ENCODE results near the gene ONECUT3.

ONECUT3 gene

GRCh38 chr19:1747285-1748114, 5.8 kb upstream of the ONECUT3 start:
- peak; percentile 65 for DNase-seq (ENCODE audit: low read depth)
- no peak for TF ChIP-seq CTCF (conservative IDR thresholded peaks at IDR 0.05; ENCODE audit: low read length)
- no peak overlapping the region for H3K4me3 ChIP-seq (ENCODE audit: low read length)

- DNase-seq (ENCODE audit: low read depth): no peak
- TF ChIP-seq CTCF (conservative IDR thresholded peaks at IDR 0.05; ENCODE audit: low read length): no peak
- H3K4me3 ChIP-seq (ENCODE audit: low read length): no peak overlapping the region
These were observed 5.0 kb upstream of the ONECUT3 start for GRCh38 chr19:1748115-1748872.

- no peak for TF ChIP-seq CTCF (conservative IDR thresholded peaks at IDR 0.05; ENCODE audit: low read length)
- DNase-seq (ENCODE audit: low read depth): no peak
- H3K4me3 ChIP-seq (ENCODE audit: low read length): no peak overlapping the region
These were observed 4.4 kb upstream of the ONECUT3 start for GRCh38 chr19:1748873-1749341.

DNA sequence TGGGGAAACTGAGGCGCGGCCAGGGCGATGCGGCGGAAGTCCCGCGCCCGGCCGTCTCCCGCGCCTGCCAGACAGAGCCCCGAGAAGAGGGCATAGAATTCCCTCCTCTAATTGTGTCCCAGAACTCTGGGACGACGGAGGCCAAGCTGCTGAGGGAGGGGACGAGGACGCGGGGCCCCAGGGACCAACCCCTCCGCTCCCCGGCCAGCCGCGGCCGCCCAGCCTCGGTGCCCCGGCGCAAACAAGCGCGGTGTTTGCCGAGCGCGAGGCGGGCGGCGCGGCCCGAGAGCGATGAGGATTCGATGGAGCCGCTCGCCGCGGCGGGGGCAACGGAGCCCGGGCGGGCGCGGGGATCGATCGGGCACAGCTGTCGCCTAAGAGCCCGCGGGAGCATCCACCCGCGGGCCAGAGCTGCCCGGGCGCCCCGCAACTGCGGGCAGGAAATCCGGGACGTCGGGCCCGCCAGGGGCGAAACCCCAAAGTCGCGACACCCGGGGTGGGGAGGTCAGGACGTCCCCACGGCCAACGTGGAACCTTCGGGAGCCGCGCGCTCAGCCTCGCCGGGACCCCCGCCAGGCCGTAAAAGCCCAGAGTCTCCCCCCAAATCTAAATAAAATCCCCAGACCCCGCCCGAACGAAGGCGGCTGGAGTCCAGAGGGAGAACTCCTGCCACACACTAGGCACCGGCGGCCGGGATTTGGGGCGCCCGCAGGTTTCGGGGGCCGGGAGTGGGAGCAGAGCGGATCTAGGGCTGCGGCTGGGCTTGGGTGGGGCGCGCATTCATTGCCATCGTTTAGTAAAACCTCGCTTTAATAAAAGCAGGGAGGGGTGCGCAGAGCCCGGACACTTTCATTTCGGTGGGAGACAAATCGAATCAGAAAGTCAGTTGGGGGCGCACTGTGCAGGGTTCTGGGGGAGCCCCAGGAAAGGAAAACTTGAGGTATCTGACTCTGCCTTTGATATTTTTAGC, 3.6 kb upstream of the ONECUT3 start:
- DNase-seq (ENCODE audit: low read depth): no peak
- no peak overlapping the region for H3K4me3 ChIP-seq (ENCODE audit: low read length)
- TF ChIP-seq CTCF (conservative IDR thresholded peaks at IDR 0.05; ENCODE audit: low read length): no peak

DNA sequence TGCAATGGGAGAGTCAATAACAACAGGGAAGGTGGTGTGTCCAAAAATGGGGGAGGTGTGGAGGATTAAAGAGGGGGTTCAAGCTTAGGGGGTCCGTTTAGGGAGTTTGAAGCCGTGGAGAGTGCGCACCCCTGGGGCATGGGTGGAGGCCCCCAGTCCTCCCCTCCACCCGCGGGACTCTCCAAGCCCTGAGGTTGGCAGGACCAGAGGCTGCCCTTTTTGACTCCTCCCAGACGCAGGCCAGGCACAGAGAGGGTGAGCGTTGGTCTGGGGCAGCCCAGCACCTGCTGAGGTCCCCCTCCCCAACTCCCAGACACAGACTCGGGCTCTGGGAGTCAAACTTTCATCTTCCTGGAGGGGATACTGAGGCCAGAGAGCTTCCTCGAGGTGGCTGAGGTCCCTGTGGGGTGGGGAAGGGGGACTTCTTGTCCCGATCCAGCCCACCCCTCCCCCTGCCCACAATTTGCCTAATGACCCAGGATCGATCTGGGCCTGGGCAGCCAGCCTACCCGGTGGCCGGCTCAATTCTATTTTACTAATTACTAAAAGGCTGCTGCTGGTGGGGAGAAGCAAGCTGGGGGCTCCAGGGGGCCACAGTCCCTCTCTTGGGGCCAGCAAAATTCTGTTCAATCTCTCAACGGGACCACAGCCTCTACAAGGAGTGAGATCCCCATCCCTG, 2.8 kb upstream of the ONECUT3 start:
- DNase-seq (ENCODE audit: low read depth): no peak
- TF ChIP-seq CTCF (conservative IDR thresholded peaks at IDR 0.05; ENCODE audit: low read length): no peak
- no peak overlapping the region for H3K4me3 ChIP-seq (ENCODE audit: low read length)

- TF ChIP-seq CTCF (conservative IDR thresholded peaks at IDR 0.05; ENCODE audit: low read length): no peak
- no peak for DNase-seq (ENCODE audit: low read depth)
- H3K4me3 ChIP-seq (ENCODE audit: low read length): no peak overlapping the region
These were observed 1.8 kb upstream of the ONECUT3 start for GRCh38 chr19:1751367-1752008.

Data from AG10803 (cell line).